ENCODE results near the gene POFUT1. TPM values are rescaled to one million over a fixed set of nuclear protein-coding genes. Genes with fewer than 3 reads are reported as not detected.

POFUT1 gene
- polyA plus RNA-seq, 2 of the 4 experiments (the other 2 are of a cell fraction), result 29.6 to 43.9 TPM

- Histone ChIP-seq H3K4me2 (no peak overlapping the region), H3K9me3 (no peaks in the 10 kb centered on the region), H3K4me3 (no peak overlapping the region), H3K4me1 (no peaks in the 10 kb centered on the region), H3K27ac (no peak overlapping the region)
- no peak for ATAC-seq
- FAIRE-seq, result no peak
- 84% methylated on average over 5 of the region's 5 CpGs for WGBS (ENCODE audit: missing lambda C conversion rate)
- POLR2A ChIA-PET, result no interaction called here
- CTCF ChIA-PET, result interaction anchor here (1.3 to 2.2 kb wide), 2 partner anchors 11 kb away, joined by 3 to 5 read pairs; no protein-coding TSS in a partner anchor
- no peak for TF ChIP-seq JUN (IDR thresholded peaks at IDR 0.05)
- TF ChIP-seq CHD2 (IDR thresholded peaks at IDR 0.05; ENCODE audit: low read length, partially characterized antibody), result no peak
- TF ChIP-seq EHMT2 (IDR thresholded peaks at IDR 0.05; ENCODE audit: low read depth), result no peak
- no peak for TF ChIP-seq HOXB13 (CRISPR knock-in tag; IDR thresholded peaks at IDR 0.05; ENCODE audit: low read depth)
- TF ChIP-seq FOXS1 (CRISPR knock-in tag; IDR thresholded peaks at IDR 0.05), result no peak
- TF ChIP-seq RCOR1 (IDR thresholded peaks at IDR 0.05; ENCODE audit: low read depth, low read length), result no peak
- TF ChIP-seq POLR2A (IDR thresholded peaks at IDR 0.05; ENCODE audit: low read length), result no peak
- no peak for TF ChIP-seq MAFK (IDR thresholded peaks at IDR 0.05; ENCODE audit: partially characterized antibody)
- TF ChIP-seq FOSL2 (IDR thresholded peaks at IDR 0.05), result no peak
- TF ChIP-seq FOSL2 (CRISPR knock-in tag; IDR thresholded peaks at IDR 0.05), result no peak
- no peak for TF ChIP-seq PHF8 (IDR thresholded peaks at IDR 0.05; ENCODE audit: borderline replicate concordance, low read depth)
- TF ChIP-seq NPAS2 (CRISPR knock-in tag; IDR thresholded peaks at IDR 0.05; ENCODE audit: borderline replicate concordance), result no peak
- TF ChIP-seq HMGXB4 (CRISPR knock-in tag; IDR thresholded peaks at IDR 0.05; ENCODE audit: borderline replicate concordance), result no peak
- TF ChIP-seq KDM5A (IDR thresholded peaks at IDR 0.05), result no peak
- no peak for TF ChIP-seq POLR2AphosphoS2 (conservative IDR thresholded peaks at IDR 0.05; ENCODE audit: low read length)
- DNase-seq (ENCODE audit: low read depth in 1 of 2, low spot score in 1 of 2), result no peak
Observed at GRCh38 chr20:32229251-32229747, 21.6 kb downstream of the POFUT1 start.

GRCh38 chr20:32230707-32231106, 23.0 kb downstream of the POFUT1 start:
- CTCF ChIA-PET, result interaction anchor here (1.3 kb wide), 1 partner anchor 10 kb away, joined by 3 read pairs; no protein-coding TSS in a partner anchor
- no peaks in the 10 kb centered on the region for H3K9me3 ChIP-seq
- FAIRE-seq (no peak), DNase-seq (ENCODE audit: low read depth in 1 of 2, low spot score in 1 of 2) (no peak), ATAC-seq (no peak)
- no peak overlapping the region for H3K4me2 ChIP-seq
- no peaks in the 10 kb centered on the region for H3K4me1 ChIP-seq
- no peak overlapping the region for H3K27ac ChIP-seq
- H3K4me3 ChIP-seq, result no peak overlapping the region
- no peak for TF ChIP-seq POLR2A (IDR thresholded peaks at IDR 0.05; ENCODE audit: low read length)
- POLR2A ChIA-PET, result no interaction called here
- WGBS (ENCODE audit: missing lambda C conversion rate), result 96% methylated on average over 13 of the region's 13 CpGs

GRCh38 chr20:32231245-32231644, 23.6 kb downstream of the POFUT1 start:
- Histone ChIP-seq H3K27ac (no peak overlapping the region), H3K4me1 (no peaks in the 10 kb centered on the region), H3K9me3 (no peaks in the 10 kb centered on the region), H3K4me3 (no peak overlapping the region), H3K4me2 (no peak overlapping the region)
- WGBS (ENCODE audit: missing lambda C conversion rate), result 92% methylated on average over 4 of the region's 4 CpGs
- ChIA-PET CTCF (interaction anchor here (1.2 to 1.4 kb wide), 2 partner anchors 15 to 22 kb away, joined by 3 read pairs; no protein-coding TSS in a partner anchor), POLR2A (no interaction called here)
- no peak for TF ChIP-seq ZSCAN20 (CRISPR knock-in tag; IDR thresholded peaks at IDR 0.05)
- no peak for TF ChIP-seq TFCP2L1 (CRISPR knock-in tag; IDR thresholded peaks at IDR 0.05)
- no peak for TF ChIP-seq NFE2L2 (conservative IDR thresholded peaks at IDR 0.05; ENCODE audit: low read length)
- no peak for TF ChIP-seq RNF2 (IDR thresholded peaks at IDR 0.05; ENCODE audit: borderline replicate concordance, low read depth)
- no peak for TF ChIP-seq JUNB (IDR thresholded peaks at IDR 0.05)
- TF ChIP-seq HOXA7 (CRISPR knock-in tag; IDR thresholded peaks at IDR 0.05), result no peak
- TF ChIP-seq BHLHE40 (IDR thresholded peaks at IDR 0.05; ENCODE audit: low read depth, low read length), result no peak
- FAIRE-seq (no peak), DNase-seq (ENCODE audit: low read depth in 1 of 2, low spot score in 1 of 2) (no peak), ATAC-seq (peak in 1 of 2 experiments; percentile 24; a peak in 2 of 6 replicates)

Measured in A549 (cell line).